Measurements from ENCODE around the gene EMILIN3.

EMILIN3 gene

GRCh38 chr20:41412324-41413120 lies 45.9 kb upstream of the EMILIN3 start:
- H3K36me3 ChIP-seq (ENCODE audit: low read length): no peaks in the 10 kb centered on the region

GRCh38 chr20:41411391-41411847 lies 44.8 kb upstream of the EMILIN3 start:
- Histone ChIP-seq H2AFZ (ENCODE audit: low read depth, low read length, severe bottlenecking) (no peak overlapping the region), H3K4me2 (ENCODE audit: low read depth, low read length, poor library complexity, severe bottlenecking) (no peak overlapping the region), H3K9me3 (ENCODE audit: insufficient read depth, low read length) (no peaks in the 10 kb centered on the region), H3K36me3 (ENCODE audit: low read length) (no peaks in the 10 kb centered on the region), H3K9me2 (replicated peaks; ENCODE audit: insufficient read depth, low read length) (no peaks in the 10 kb centered on the region), H3K27me3 (ENCODE audit: low read length) (no peaks in the 10 kb centered on the region), H3K27ac (ENCODE audit: low read depth, low read length) (no peak overlapping the region), H3K79me2 (ENCODE audit: insufficient read depth, low read length) (no peaks in the 10 kb centered on the region), H3F3A (ENCODE audit: insufficient read depth) (no peaks in the 10 kb centered on the region), H4K20me1 (ENCODE audit: low read depth, low read length) (no peaks in the 10 kb centered on the region), H3K9ac (ENCODE audit: low read length) (no peak overlapping the region), H3K4me3 (ENCODE audit: insufficient read depth, low read length, poor library complexity, severe bottlenecking) (no peak overlapping the region)
- TF ChIP-seq CTCF (IDR thresholded peaks at IDR 0.05; ENCODE audit: insufficient read depth, low read length, poor library complexity, severe bottlenecking): peak; percentile 56
- TF ChIP-seq EZH2phosphoT487 (conservative IDR thresholded peaks at IDR 0.05; ENCODE audit: low read length): no peak

More at GRCh38 chr20:41412324-41413120, 45.9 kb upstream of the EMILIN3 start:
- Histone ChIP-seq H3K9me2 (replicated peaks; ENCODE audit: insufficient read depth, low read length) (no peaks in the 10 kb centered on the region), H2AFZ (ENCODE audit: low read depth, low read length, severe bottlenecking) (no peak overlapping the region), H3K27ac (ENCODE audit: low read depth, low read length) (no peak overlapping the region), H3K79me2 (ENCODE audit: insufficient read depth, low read length) (no peaks in the 10 kb centered on the region), H3K4me3 (ENCODE audit: insufficient read depth, low read length, poor library complexity, severe bottlenecking) (no peak overlapping the region), H3F3A (ENCODE audit: insufficient read depth) (no peaks in the 10 kb centered on the region), H4K20me1 (ENCODE audit: low read depth, low read length) (no peaks in the 10 kb centered on the region), H3K4me2 (ENCODE audit: low read depth, low read length, poor library complexity, severe bottlenecking) (no peak overlapping the region), H3K9me3 (ENCODE audit: insufficient read depth, low read length) (no peaks in the 10 kb centered on the region), H3K27me3 (ENCODE audit: low read length) (no peaks in the 10 kb centered on the region), H3K9ac (ENCODE audit: low read length) (no peak overlapping the region)
- TF ChIP-seq EZH2phosphoT487 (conservative IDR thresholded peaks at IDR 0.05; ENCODE audit: low read length) (no peak), CTCF (IDR thresholded peaks at IDR 0.05; ENCODE audit: insufficient read depth, low read length, poor library complexity, severe bottlenecking) (no peak)

- Histone ChIP-seq H3K27me3 (ENCODE audit: low read length) (no peaks in the 10 kb centered on the region), H3F3A (ENCODE audit: insufficient read depth) (no peaks in the 10 kb centered on the region), H3K9me2 (replicated peaks; ENCODE audit: insufficient read depth, low read length) (no peaks in the 10 kb centered on the region), H3K9ac (ENCODE audit: low read length) (no peak overlapping the region), H3K27ac (ENCODE audit: low read depth, low read length) (no peak overlapping the region), H4K20me1 (ENCODE audit: low read depth, low read length) (no peaks in the 10 kb centered on the region), H3K4me2 (ENCODE audit: low read depth, low read length, poor library complexity, severe bottlenecking) (no peak overlapping the region), H3K9me3 (ENCODE audit: insufficient read depth, low read length) (no peaks in the 10 kb centered on the region), H3K36me3 (ENCODE audit: low read length) (no peaks in the 10 kb centered on the region), H3K4me3 (ENCODE audit: insufficient read depth, low read length, poor library complexity, severe bottlenecking) (no peak overlapping the region), H3K79me2 (ENCODE audit: insufficient read depth, low read length) (no peaks in the 10 kb centered on the region), H2AFZ (ENCODE audit: low read depth, low read length, severe bottlenecking) (no peak overlapping the region)
- TF ChIP-seq EZH2phosphoT487 (conservative IDR thresholded peaks at IDR 0.05; ENCODE audit: low read length) (no peak), CTCF (IDR thresholded peaks at IDR 0.05; ENCODE audit: insufficient read depth, low read length, poor library complexity, severe bottlenecking) (no peak)
These were observed 42.4 kb upstream of the EMILIN3 start for GRCh38 chr20:41408986-41409385.

All from SU-DHL-6 (cell line).